ENCODE measurements around the gene SEMA3G. TPM values are rescaled to one million over a fixed set of nuclear protein-coding genes. Genes with fewer than 3 reads are reported as not detected.

SEMA3G gene
- polyA plus RNA-seq, 1 donor from 2014 or later, result not detected

GRCh38 chr3:52407779-52408178 lies 37.1 kb downstream of the SEMA3G start:
- Histone ChIP-seq H3K36me3 (ENCODE audit: insufficient read depth, low read length) (peaks cover 7% of the 10 kb centered on the region), H3K9me3 (ENCODE audit: low read length) (no peaks in the 10 kb centered on the region), H3K9me2 (ENCODE audit: insufficient read depth, low read length) (no peaks in the 10 kb centered on the region), H2AFZ (ENCODE audit: low read depth, low read length) (no peak overlapping the region), H3K79me2 (replicated peaks; ENCODE audit: insufficient read depth, low read length) (peaks cover 20% of the 10 kb centered on the region), H3K27me3 (ENCODE audit: insufficient read depth, low read depth, low read length) (no peaks in the 10 kb centered on the region), H3K4me2 (ENCODE audit: low read length) (no peak overlapping the region), H3K4me3 (ENCODE audit: low read length) (peak overlapping the region; percentile 95), H3K27ac (ENCODE audit: low read length) (no peak overlapping the region), H3K9ac (ENCODE audit: low read length) (no peak overlapping the region), H4K20me1 (ENCODE audit: insufficient read depth) (no peaks in the 10 kb centered on the region), H3F3A (ENCODE audit: insufficient read depth, low read length, poor library complexity, severe bottlenecking) (no peaks in the 10 kb centered on the region)
- TF ChIP-seq EP300 (conservative IDR thresholded peaks at IDR 0.05; ENCODE audit: poor library complexity, severe bottlenecking), result no peak

GRCh38 chr3:52406791-52407510 lies 38.0 kb downstream of the SEMA3G start:
- TF ChIP-seq MXI1 (conservative IDR thresholded peaks at IDR 0.05; ENCODE audit: poor library complexity, severe bottlenecking), result no peak
- no peak for TF ChIP-seq POLR2AphosphoS5 (IDR thresholded peaks at IDR 0.05)
- no peak for TF ChIP-seq REST (IDR thresholded peaks at IDR 0.05; ENCODE audit: borderline replicate concordance)
- TF ChIP-seq EP300 (conservative IDR thresholded peaks at IDR 0.05; ENCODE audit: poor library complexity, severe bottlenecking), result no peak
- no peak for TF ChIP-seq RAD21 (conservative IDR thresholded peaks at IDR 0.05)
- TF ChIP-seq SMC3 (conservative IDR thresholded peaks at IDR 0.05; ENCODE audit: poor library complexity), result no peak
- no peak for TF ChIP-seq TAF1 (IDR thresholded peaks at IDR 0.05; ENCODE audit: low read depth)
- TF ChIP-seq EZH2 (IDR thresholded peaks at IDR 0.05; ENCODE audit: borderline replicate concordance, insufficient read depth, low read length, poor library complexity, severe bottlenecking), result no peak
- TF ChIP-seq CTCF (IDR thresholded peaks at IDR 0.05; ENCODE audit: poor library complexity, severe bottlenecking), result no peak
- H3K27me3 ChIP-seq (ENCODE audit: insufficient read depth, low read depth, low read length), result no peaks in the 10 kb centered on the region
- H3K4me2 ChIP-seq (ENCODE audit: low read length), result no peak overlapping the region
- H3K27ac ChIP-seq (ENCODE audit: low read length), result no peak overlapping the region
- no peak overlapping the region for H2AFZ ChIP-seq (ENCODE audit: low read depth, low read length)
- H3K4me3 ChIP-seq (ENCODE audit: low read length), result no peak overlapping the region
- H3K9me2 ChIP-seq (ENCODE audit: insufficient read depth, low read length), result no peaks in the 10 kb centered on the region
- H3K79me2 ChIP-seq (replicated peaks; ENCODE audit: insufficient read depth, low read length), result peaks cover 20% of the 10 kb centered on the region
- H4K20me1 ChIP-seq (ENCODE audit: insufficient read depth), result no peaks in the 10 kb centered on the region
- H3K9me3 ChIP-seq (ENCODE audit: low read length), result no peaks in the 10 kb centered on the region
- H3K9ac ChIP-seq (ENCODE audit: low read length), result no peak overlapping the region
- H3K36me3 ChIP-seq (ENCODE audit: insufficient read depth, low read length), result peaks cover 7% of the 10 kb centered on the region
- H3F3A ChIP-seq (ENCODE audit: insufficient read depth, low read length, poor library complexity, severe bottlenecking), result no peaks in the 10 kb centered on the region

Data from neural cell (in vitro differentiated cells).